Fibroblast of the aortic adventitia (primary cell): ENCODE measurements around the gene CFAP298. TPM values are rescaled to one million over a fixed set of nuclear protein-coding genes. Genes with fewer than 3 reads are reported as not detected.
"Not testable (repeated sequence)": the region's sequence is repeated elsewhere in the genome, so short reads cannot be mapped to it uniquely, and the experiment has no call there.

Experiments
- DNase-seq: peaks from one replicate; pipeline ENCODE4 v3.0.0-alpha.2; 2010; ENCODE audit warnings: low read depth
- H3K4me3 ChIP-seq: 2 replicates; pipeline ENCODE4 v1.5.1; 2011; ENCODE audit warnings: low read depth, mild to moderate bottlenecking, control low read depth, low read length, moderate library complexity
- total RNA-seq: library from RNA; depleted of rRNA; stranded (reverse); fragments of >200 nt; gene quantifications from 2 replicates; pipeline ENCODE4 v1.2.3, GENCODE V29; 2012; ENCODE audit warnings: low replicate concordance
- TF ChIP-seq, protein P1 (sequence below): IDR thresholded peaks from 2 replicates; pipeline ENCODE4 v1.5.1; 2011; ENCODE audit warnings: mild to moderate bottlenecking, low read length, control low read depth, inconsistent platforms; ENCODE audit not compliant: insufficient read depth

CFAP298 gene, protein sequence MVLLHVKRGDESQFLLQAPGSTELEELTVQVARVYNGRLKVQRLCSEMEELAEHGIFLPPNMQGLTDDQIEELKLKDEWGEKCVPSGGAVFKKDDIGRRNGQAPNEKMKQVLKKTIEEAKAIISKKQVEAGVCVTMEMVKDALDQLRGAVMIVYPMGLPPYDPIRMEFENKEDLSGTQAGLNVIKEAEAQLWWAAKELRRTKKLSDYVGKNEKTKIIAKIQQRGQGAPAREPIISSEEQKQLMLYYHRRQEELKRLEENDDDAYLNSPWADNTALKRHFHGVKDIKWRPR
- total RNA-seq, result 14.1 and 17.9 TPM in 2 replicates

DNA sequence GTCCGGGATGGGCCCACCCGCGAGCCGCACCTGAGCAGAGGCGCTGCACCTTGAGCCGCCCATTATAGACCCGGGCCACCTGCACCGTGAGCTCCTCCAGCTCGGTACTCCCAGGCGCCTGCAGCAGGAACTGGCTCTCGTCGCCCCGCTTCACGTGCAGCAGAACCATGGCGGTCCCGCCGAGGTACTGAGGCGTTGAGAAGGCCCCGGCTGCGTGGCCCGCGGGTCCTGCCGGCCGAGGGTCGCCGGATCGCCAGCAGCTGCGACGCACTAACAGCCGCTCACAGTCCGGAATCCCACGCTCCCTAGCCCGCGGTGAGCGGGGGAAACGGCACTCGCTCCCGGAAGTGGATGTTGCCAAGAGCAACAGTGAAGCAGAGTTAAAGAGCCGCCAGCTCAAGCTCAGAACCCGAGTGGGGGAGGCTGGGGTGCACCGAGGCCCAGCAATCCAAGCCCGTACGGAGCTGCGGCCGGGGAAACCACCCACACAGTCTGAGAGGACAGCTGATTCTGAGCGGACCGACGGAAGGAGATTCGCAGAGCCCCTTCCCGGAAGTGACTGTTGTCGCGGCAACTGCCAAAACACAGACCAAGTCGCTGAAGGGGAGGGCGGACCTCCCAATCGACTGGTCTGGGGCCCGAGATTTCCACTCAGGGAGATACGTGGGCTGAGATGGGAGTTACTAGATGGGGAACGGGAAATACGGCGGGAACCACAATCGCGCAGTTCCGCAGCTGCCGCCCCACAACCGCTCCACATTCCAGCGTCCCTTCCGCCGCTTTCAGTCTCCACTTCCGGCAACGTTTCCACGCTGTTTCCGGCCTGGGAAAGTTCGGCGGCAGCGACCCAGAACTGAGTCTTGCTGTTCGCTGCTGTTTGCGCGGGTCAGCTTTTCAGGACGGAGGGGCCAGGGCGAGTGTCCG, at the start of gene CFAP298:
TSS of gene CFAP298 (minus strand) at position 303 of the 924 bp plus-strand sequence. CDS start at position 169, 134 bp downstream.
- DNase-seq, result peak; percentile 97
- peak within 1 kb of the TSS; percentile 96 for H3K4me3 ChIP-seq
- TF ChIP-seq, protein P1, sequence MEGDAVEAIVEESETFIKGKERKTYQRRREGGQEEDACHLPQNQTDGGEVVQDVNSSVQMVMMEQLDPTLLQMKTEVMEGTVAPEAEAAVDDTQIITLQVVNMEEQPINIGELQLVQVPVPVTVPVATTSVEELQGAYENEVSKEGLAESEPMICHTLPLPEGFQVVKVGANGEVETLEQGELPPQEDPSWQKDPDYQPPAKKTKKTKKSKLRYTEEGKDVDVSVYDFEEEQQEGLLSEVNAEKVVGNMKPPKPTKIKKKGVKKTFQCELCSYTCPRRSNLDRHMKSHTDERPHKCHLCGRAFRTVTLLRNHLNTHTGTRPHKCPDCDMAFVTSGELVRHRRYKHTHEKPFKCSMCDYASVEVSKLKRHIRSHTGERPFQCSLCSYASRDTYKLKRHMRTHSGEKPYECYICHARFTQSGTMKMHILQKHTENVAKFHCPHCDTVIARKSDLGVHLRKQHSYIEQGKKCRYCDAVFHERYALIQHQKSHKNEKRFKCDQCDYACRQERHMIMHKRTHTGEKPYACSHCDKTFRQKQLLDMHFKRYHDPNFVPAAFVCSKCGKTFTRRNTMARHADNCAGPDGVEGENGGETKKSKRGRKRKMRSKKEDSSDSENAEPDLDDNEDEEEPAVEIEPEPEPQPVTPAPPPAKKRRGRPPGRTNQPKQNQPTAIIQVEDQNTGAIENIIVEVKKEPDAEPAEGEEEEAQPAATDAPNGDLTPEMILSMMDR, result no peak

DNA sequence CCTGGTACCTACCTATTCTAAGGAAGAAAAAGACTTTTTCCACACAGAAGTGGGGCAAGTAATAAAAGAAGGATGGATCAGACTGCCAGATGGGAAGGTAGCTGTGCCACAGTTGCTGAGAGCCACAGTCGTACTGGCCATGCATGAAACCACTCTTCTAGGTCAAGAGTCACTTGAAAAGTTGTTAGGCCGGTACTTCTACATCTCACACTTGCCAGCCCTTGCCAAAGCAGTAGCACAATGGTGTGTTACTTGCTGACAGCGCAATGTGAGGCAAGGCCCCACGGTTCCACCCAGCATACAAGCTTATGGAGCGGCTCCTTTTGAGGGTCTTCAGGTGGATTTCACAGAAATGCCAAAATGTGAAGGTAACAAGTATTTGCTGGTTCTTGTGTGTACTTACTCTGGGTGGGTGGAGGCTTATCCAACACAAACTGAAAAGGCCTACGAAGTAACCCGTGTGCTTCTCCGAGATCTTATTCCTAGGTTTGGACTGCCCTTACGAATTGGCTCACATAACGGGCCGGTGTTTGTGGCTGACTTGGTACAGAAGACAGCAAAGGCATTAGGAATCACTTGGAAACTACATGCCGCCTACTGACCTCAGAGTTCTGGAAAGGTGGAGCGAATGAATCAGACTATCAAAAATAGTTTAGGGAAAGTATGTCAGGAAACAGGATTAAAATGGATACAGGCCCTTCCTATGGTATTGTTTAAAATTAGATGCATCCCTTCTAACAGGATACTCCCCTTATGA, 49.0 kb upstream of the CFAP298 start:
- not testable (repeated sequence) for H3K4me3 ChIP-seq, DNase-seq

DNA sequence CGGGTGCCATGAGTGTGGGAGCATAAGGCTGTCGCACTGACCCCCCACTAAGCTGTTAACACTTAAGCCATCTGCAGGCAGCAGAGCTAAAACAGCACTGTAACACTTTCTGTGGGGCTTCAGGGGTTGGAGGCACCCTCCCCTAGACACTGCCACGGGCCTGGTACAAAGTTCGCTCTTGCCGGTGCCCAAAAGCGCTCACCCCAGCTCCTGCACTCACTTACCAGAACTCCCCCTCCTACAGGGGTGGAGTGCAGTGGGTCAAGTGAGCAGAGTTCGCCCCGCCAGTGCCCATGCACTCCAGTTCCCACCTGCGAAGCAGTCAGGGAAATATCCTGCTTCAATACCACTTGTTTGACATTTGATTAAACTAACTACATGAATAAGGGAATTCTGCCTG, 46.3 kb upstream of the CFAP298 start:
- DNase-seq, result no peak
- TF ChIP-seq, protein P1, result no peak
- H3K4me3 ChIP-seq, result no peak overlapping the region

DNA sequence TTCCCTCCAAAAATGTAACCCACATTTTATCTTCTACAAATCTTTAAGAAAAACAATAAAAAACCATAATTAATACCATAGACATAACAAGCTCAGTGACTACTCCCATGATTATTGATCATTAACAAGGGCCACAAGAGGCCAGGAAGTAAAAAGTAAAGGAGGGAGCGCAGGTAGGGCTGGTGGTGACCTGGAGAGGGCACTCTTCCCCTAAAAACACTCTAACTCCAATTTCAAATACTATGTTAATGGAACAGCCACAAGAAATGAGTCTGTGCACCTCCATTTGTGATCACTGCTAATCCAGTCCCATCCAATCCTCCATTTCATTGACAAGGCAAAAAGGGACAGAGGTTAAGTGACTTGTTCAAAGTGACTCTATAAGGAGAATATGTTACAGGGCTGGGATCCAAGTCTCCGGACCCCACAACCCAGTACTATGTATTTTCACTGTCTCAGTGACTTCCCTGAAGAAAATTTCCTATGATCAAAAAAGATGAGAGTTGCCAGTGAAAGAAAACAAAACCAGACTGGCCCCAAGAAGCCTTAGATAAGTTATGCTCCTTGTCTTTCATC, 41.2 kb upstream of the CFAP298 start:
- DNase-seq, result peak; percentile 29
- TF ChIP-seq, protein P1, result peak; percentile 57
- no peak overlapping the region for H3K4me3 ChIP-seq

DNA sequence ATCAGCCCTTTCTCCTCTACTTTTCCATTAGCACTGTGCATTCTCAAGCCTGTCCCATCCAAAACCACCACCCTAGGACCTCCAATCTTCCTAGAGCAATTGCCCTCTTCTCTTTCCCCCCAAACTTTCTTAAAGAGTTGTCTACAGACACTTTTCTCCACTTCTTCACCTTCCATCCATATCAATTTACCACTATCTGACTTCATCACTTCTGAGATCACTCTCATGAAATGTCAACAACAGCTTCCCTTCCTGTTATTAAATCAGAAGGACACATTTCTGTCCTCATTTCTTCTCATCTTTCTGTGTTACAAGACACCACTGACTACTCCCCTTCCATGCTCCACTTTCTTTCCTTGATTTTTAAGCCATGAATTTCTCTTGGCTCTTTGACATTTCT, 36.0 kb upstream of the CFAP298 start:
- no peak overlapping the region for H3K4me3 ChIP-seq
- DNase-seq, result no peak
- TF ChIP-seq, protein P1, result no peak

DNA sequence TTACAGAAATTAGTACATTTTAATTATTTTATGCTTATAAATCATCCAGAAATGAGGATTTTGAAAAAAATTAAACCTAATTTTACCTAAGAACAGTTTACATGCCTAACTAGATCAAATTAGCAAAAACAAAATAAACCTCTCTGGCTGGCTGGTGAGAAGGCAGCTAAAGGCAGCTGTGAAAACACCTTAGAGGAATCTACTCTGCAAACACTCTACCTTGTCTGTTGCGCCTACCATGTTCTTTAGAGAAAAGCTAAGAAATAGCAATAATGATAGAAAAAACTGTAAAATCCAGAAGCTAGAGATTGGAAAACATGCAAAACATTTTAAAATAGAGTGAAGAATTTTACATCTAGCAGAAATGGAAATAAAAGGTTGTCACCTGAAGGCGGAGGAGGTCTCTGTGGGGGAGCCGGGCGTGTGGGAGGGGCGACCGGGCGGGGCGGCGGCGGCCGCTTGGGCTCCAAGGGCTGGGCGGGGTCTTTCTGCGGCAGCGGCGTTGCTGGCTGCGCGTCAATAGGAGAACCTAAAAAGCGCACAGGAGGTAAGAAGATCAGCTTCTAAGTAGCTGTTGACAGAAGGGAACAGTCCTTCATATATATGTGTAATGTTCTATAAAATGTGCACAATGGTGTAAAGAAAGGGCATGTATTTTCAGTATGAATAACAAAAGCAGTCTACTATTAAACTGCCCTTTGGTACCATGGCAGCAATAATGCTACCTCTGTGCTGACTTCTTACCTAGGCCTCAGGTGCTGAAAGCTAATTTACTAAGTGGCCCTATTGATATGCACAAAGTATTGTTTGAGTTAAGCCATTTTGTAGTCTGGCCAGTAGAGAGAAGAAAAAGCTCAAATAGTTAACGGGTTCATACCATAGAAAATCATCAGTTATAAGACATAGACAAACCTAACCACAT, 33.3 kb upstream of the CFAP298 start:
- no peak overlapping the region for H3K4me3 ChIP-seq
- TF ChIP-seq, protein P1, result no peak
- DNase-seq, result no peak
